HepG2 (cell line): ENCODE data around the gene SFXN1. TPM values are rescaled to one million over a fixed set of nuclear protein-coding genes. Genes with fewer than 3 reads are reported as not detected.

ENCODE experiments used
- ATAC-seq: fragments of 200-7000 bp; cut with Tn5 transposase; 3 replicates; pipeline ENCODE4 v1.9.1; 2020; ENCODE audit warnings: mild to moderate bottlenecking, moderate library complexity
- BruUV-seq: library from RNA; stranded (reverse); fragments of 400-500 nt; replicated peaks from 2 replicates; lab custom pipeline; 2021; lab: Mats Ljungman, UMichigan
- CTCF ChIA-PET: fragments of 300-600 bp; formaldehyde crosslinking; extraction: SDS; loops from one replicate; lab custom pipeline; 2021; ENCODE audit warnings: low total read pairs, inconsistent platforms, low intra/inter-chr PET ratio; lab: Yijun Ruan, JAX
- POLR2A ChIA-PET: fragments of 350-600 bp; sonication (Branson Sonifier 250); formaldehyde crosslinking; loops from one replicate; lab custom pipeline; 2020; ENCODE audit warnings: antibody characterized with exemption, inconsistent platforms; lab: Yijun Ruan, JAX
- DNase-seq: peaks from one replicate; pipeline ENCODE4 v3.0.0-alpha.2; 2015; ENCODE audit warnings: low spot score
- FAIRE-seq: peaks from 3 replicates; lab custom pipeline; 2011; peaks lifted over from hg19 to GRCh38; lab: Jason Lieb, UNC
- H2AFZ ChIP-seq: one replicate; pipeline ENCODE4 v1.6.1; 2011; ENCODE audit warnings: low read length, inconsistent platforms
- H3K27ac ChIP-seq: fragments of 300-600 bp; 3 replicates; pipeline ENCODE4 v1.8.0; 2011; ENCODE audit warnings: mixed run types, mild to moderate bottlenecking, mixed read lengths, low read length, inconsistent platforms; ENCODE audit not compliant: insufficient read depth; ENCODE audit errors: extremely low read length
- H3K27me3 ChIP-seq, 2 experiments: fragments of 200-600 bp in 1 of 2; 2 replicates in 1 of 2; 3 replicates in 1 of 2; pipeline versions ENCODE4 v1.6.0 to v1.8.0; 2011; ENCODE audit warnings: low read length in 2 of 2, mild to moderate bottlenecking in 2 of 2, moderate library complexity in 2 of 2, inconsistent platforms in 1 of 2; ENCODE audit not compliant: insufficient read depth in 2 of 2, control insufficient read depth in 1 of 2
- H3K36me3 ChIP-seq, 2 experiments: fragments of 200-600 bp in 1 of 2; replicated peaks in 1 of 2; 2 replicates in 1 of 2; 3 replicates in 1 of 2; pipeline versions ENCODE4 v1.5.1 to v1.8.0; 2011; ENCODE audit warnings: low read length in 2 of 2, inconsistent platforms in 1 of 2; ENCODE audit not compliant: insufficient read depth in 2 of 2, control insufficient read depth in 1 of 2
- H3K4me1 ChIP-seq: 2 replicates; pipeline ENCODE4 v1.5.1; 2012; ENCODE audit warnings: low read length, inconsistent platforms; ENCODE audit not compliant: insufficient read depth
- H3K4me2 ChIP-seq: 2 replicates; pipeline ENCODE4 v1.6.0; 2011; ENCODE audit warnings: low read depth, low read length, inconsistent platforms
- H3K4me3 ChIP-seq, 3 experiments: fragments of 200-600 bp in 1 of 3; sonication (generic), shearing (Covaris generic) in 1 of 3; replicated peaks in 1 of 3; 2 replicates each; pipeline ENCODE4 v1.5.1; 2011 to 2016; ENCODE audit warnings: low read length in 3 of 3, inconsistent platforms in 2 of 3, low read depth in 2 of 3, mild to moderate bottlenecking in 2 of 3, control low read depth in 1 of 3, mixed read lengths in 1 of 3; ENCODE audit not compliant: insufficient read depth in 1 of 3
- H3K79me2 ChIP-seq: one replicate; pipeline ENCODE4 v1.6.1; 2011; ENCODE audit warnings: low read length, inconsistent platforms; ENCODE audit not compliant: insufficient read depth
- H3K9ac ChIP-seq: 2 replicates; pipeline ENCODE4 v1.6.0; 2011; ENCODE audit warnings: mild to moderate bottlenecking, low read depth, low read length, inconsistent platforms; ENCODE audit not compliant: insufficient read depth
- H3K9me3 ChIP-seq: 2 replicates; pipeline ENCODE4 v1.5.1; 2012; ENCODE audit warnings: mild to moderate bottlenecking, low read length
- H4K20me1 ChIP-seq: 2 replicates; pipeline ENCODE4 v1.6.0; 2011; ENCODE audit warnings: inconsistent platforms, mild to moderate bottlenecking, low read length, moderate library complexity; ENCODE audit not compliant: insufficient read depth
- CHD2 ChIP-seq: IDR thresholded peaks from 2 replicates; pipeline ENCODE4 v1.6.1; 2011; ENCODE audit warnings: low read depth, low read length, improper control_type of control experiment
- FOSL2 ChIP-seq: sonication (generic); formaldehyde crosslinking; IDR thresholded peaks from 2 replicates; pipeline ENCODE4 v1.4.0; 2020; ENCODE audit warnings: missing genetic modification reagents
- JUND ChIP-seq: sonication (generic); formaldehyde crosslinking; IDR thresholded peaks from 2 replicates; pipeline ENCODE4 v1.8.0; 2022; ENCODE audit warnings: mild to moderate bottlenecking, missing genetic modification reagents
- MNT ChIP-seq: fragments of 450-650 bp; IDR thresholded peaks from 2 replicates; pipeline ENCODE4 v1.6.1; 2016
- NFYB ChIP-seq: sonication (generic); formaldehyde crosslinking; IDR thresholded peaks from 2 replicates; pipeline ENCODE4 v1.4.0; 2020; ENCODE audit warnings: missing genetic modification reagents
- RBM22 ChIP-seq: fragments of 200-400 bp; formaldehyde crosslinking; optimal IDR thresholded peaks from 2 replicates; pipeline ENCODE3; 2017; ENCODE audit warnings: mild to moderate bottlenecking, low read length, moderate library complexity
- ZNF264 ChIP-seq: sonication (generic); formaldehyde crosslinking; IDR thresholded peaks from 2 replicates; pipeline ENCODE4 v1.4.0; 2020; ENCODE audit warnings: missing genetic modification reagents
- ZNF510 ChIP-seq: sonication (generic); formaldehyde crosslinking; IDR thresholded peaks from 2 replicates; pipeline ENCODE4 v1.4.0; 2020; ENCODE audit warnings: low read depth, mild to moderate bottlenecking, missing genetic modification reagents
- WGBS: methylation state at CpG from one replicate; pipeline ENCODE4 v1.1.6; 2017; ENCODE audit warnings: low lambda C conversion rate; 5-methylcytosine and 5-hydroxymethylcytosine counted together
- in situ Hi-C: cut with HindIII; loops from 2 replicates; pipeline ENCODE4 v1.10.0; 2017; ENCODE audit warnings: low pct_unique_long_range_greater_than_20kb; ENCODE audit not compliant: extremely low pct_ligation_motif_present
- intact Hi-C: fragments of 100-400 bp; cut with micrococcal nuclease; formaldehyde crosslinking; loops from one replicate; pipeline ENCODE4 v1.10.0; 2022; ENCODE audit not compliant: unreplicated experiment
- polyA plus RNA-seq, 8 experiments: library from polyadenylated mRNA; depleted of rRNA in 3 of 8; stranded (reverse) in 7 of 8; unstranded in 1 of 8; fragments of >200 nt; fragmentation: Illumina TruSeq in 4 of 8; extraction: Trizol in 4 of 8; gene quantifications; 2 replicates each; pipeline versions ENCODE4 v1.2.1 to v1.2.3, GENCODE V29; 2011 to 2016; ENCODE audit warnings: low read depth in 4 of 8, missing spikeins in 1 of 8, mixed read lengths in 1 of 8; ENCODE audit not compliant: insufficient read depth in 1 of 8
- total RNA-seq, 5 experiments: library from RNA; depleted of rRNA; stranded (reverse); fragments of >200 nt; fragmentation: Illumina TruSeq; extraction: Trizol; gene quantifications; 2 replicates each; pipeline ENCODE4 v1.2.3, GENCODE V29; 2016; ENCODE audit warnings: low read depth in 1 of 5

SFXN1 gene
- total and polyA plus RNA-seq, 2 of the 13 experiments (the other 11 are each of a cell fraction or from before 2014, with no cell fraction given) = 122 to 135 TPM

GRCh38 chr5:175517824-175518450, 39.6 kb downstream of the SFXN1 start:
- no peaks in the 10 kb centered on the region for H3K27me3 ChIP-seq
- H3K4me1 ChIP-seq = no peaks in the 10 kb centered on the region
- TF ChIP-seq ZNF510 (no peak), CHD2 (no peak), JUND (CRISPR knock-in tag) (no peak), FOSL2 (CRISPR knock-in tag) (peak; percentile 21; the same call in 1 of the 2 replicates), MNT (no peak), ZNF264 (CRISPR knock-in tag) (no peak), NFYB (no peak), RBM22 (no peak)
- FAIRE-seq = no peak
- DNase-seq = no peak
- intact Hi-C loops = no loop called here
- H3K9me3 ChIP-seq = no peaks in the 10 kb centered on the region
- no peak overlapping the region for H3K4me2 ChIP-seq
- H3K36me3 ChIP-seq = peaks cover 32 to 90% of the 10 kb centered on the region in 2 experiments
- ChIA-PET CTCF (no interaction called here), POLR2A (no interaction called here)
- no TSS peak for BruUV-seq
- no peak overlapping the region for H3K9ac ChIP-seq
- H3K4me3 ChIP-seq = no peak overlapping the region
- H2AFZ ChIP-seq = no peak overlapping the region
- no peak overlapping the region for H3K27ac ChIP-seq
- WGBS = 84% methylated on average over 7 of the region's 7 CpGs
- in situ Hi-C loops = no loop called here
- H3K79me2 ChIP-seq = no peaks in the 10 kb centered on the region
- H4K20me1 ChIP-seq = no peaks in the 10 kb centered on the region
- ATAC-seq = no peak
